HepG2 (cell line): ENCODE measurements around the gene FBXL12. TPM values are rescaled to one million over a fixed set of nuclear protein-coding genes. Genes with fewer than 3 reads are reported as not detected.

Experiments
- BCL6 ChIP-seq: IDR thresholded peaks from 2 replicates; pipeline ENCODE4 v1.6.1; 2016; ENCODE audit warnings: missing genetic modification reagents, missing compliant biosample characterization
- CBFB ChIP-seq: sonication (generic); formaldehyde crosslinking; IDR thresholded peaks from 2 replicates; pipeline ENCODE4 v1.4.0; 2020; ENCODE audit warnings: missing genetic modification reagents
- FOXO4 ChIP-seq: sonication (generic); formaldehyde crosslinking; conservative IDR thresholded peaks from 2 replicates; pipeline ENCODE4 v1.8.1; 2023; ENCODE audit warnings: missing genetic modification reagents
- GPN1 ChIP-seq: sonication (generic); formaldehyde crosslinking; IDR thresholded peaks from 2 replicates; pipeline ENCODE4 v1.5.1; 2020; ENCODE audit warnings: missing genetic modification reagents, borderline replicate concordance
- HMGA1 ChIP-seq: sonication (generic); formaldehyde crosslinking; conservative IDR thresholded peaks from 2 replicates; pipeline ENCODE4 v1.4.0; 2020; ENCODE audit warnings: missing genetic modification reagents
- IKZF1 ChIP-seq: fragments of 450-650 bp; IDR thresholded peaks from 2 replicates; pipeline ENCODE4 v1.7.1; 2016
- JUND ChIP-seq: sonication (generic); formaldehyde crosslinking; IDR thresholded peaks from 2 replicates; pipeline ENCODE4 v1.8.0; 2022; ENCODE audit warnings: mild to moderate bottlenecking, missing genetic modification reagents
- NBN ChIP-seq: fragments of 450-650 bp; conservative IDR thresholded peaks from 2 replicates; pipeline ENCODE4 v1.6.1; 2017
- PCBP1 ChIP-seq: fragments of 200-400 bp; formaldehyde crosslinking; IDR thresholded peaks from 2 replicates; pipeline ENCODE4 v1.6.1; 2017; ENCODE audit warnings: mild to moderate bottlenecking, low read depth, low read length, borderline replicate concordance
- REL ChIP-seq: sonication (generic); formaldehyde crosslinking; conservative IDR thresholded peaks from 2 replicates; pipeline ENCODE4 v1.8.0; 2022; ENCODE audit warnings: mild to moderate bottlenecking, missing genetic modification reagents, moderate library complexity
- RNF2 ChIP-seq: fragments of 450-650 bp; conservative IDR thresholded peaks from 2 replicates; pipeline ENCODE4 v1.6.1; 2016; ENCODE audit warnings: low read depth
- SMARCC2 ChIP-seq: fragments of 450-650 bp; IDR thresholded peaks from 2 replicates; pipeline ENCODE4 v1.6.1; 2017; ENCODE audit warnings: antibody characterized with exemption, mild to moderate bottlenecking
- SRSF4 ChIP-seq: fragments of 200-400 bp; formaldehyde crosslinking; IDR thresholded peaks from one replicate; pipeline ENCODE4 v1.6.1; 2018; ENCODE audit warnings: mild to moderate bottlenecking, low read depth, low read length, moderate library complexity; ENCODE audit not compliant: poor library complexity, severe bottlenecking
- TBP ChIP-seq: sonication (generic); formaldehyde crosslinking; IDR thresholded peaks from 2 replicates; pipeline ENCODE4 v1.5.0; 2020; ENCODE audit warnings: missing genetic modification reagents
- WIZ ChIP-seq: sonication (generic); formaldehyde crosslinking; IDR thresholded peaks from 2 replicates; pipeline ENCODE4 v1.5.1; 2020; ENCODE audit warnings: mild to moderate bottlenecking, missing genetic modification reagents
- XBP1 ChIP-seq: sonication (generic); formaldehyde crosslinking; IDR thresholded peaks from 2 replicates; pipeline ENCODE4 v1.5.0; 2020; ENCODE audit warnings: missing genetic modification reagents
- ZFP41 ChIP-seq: sonication (generic); formaldehyde crosslinking; IDR thresholded peaks from 2 replicates; pipeline ENCODE4 v1.4.0; 2020; ENCODE audit warnings: mild to moderate bottlenecking, missing genetic modification reagents, borderline replicate concordance
- ZNF101 ChIP-seq: sonication (generic); formaldehyde crosslinking; IDR thresholded peaks from 2 replicates; pipeline ENCODE4 v1.4.0; 2020; ENCODE audit warnings: mild to moderate bottlenecking, low read depth, missing genetic modification reagents, borderline replicate concordance
- ZNF567 ChIP-seq: sonication (generic); formaldehyde crosslinking; IDR thresholded peaks from 2 replicates; pipeline ENCODE4 v1.8.1; 2023; ENCODE audit warnings: mild to moderate bottlenecking, missing genetic modification reagents, borderline replicate concordance
- ZNF629 ChIP-seq: sonication (generic); formaldehyde crosslinking; conservative IDR thresholded peaks from 2 replicates; pipeline ENCODE4 v1.5.0; 2020; ENCODE audit warnings: missing genetic modification reagents
- polyA plus RNA-seq, 8 experiments: library from polyadenylated mRNA; depleted of rRNA in 3 of 8; stranded (reverse) in 7 of 8; unstranded in 1 of 8; fragments of >200 nt; fragmentation: Illumina TruSeq in 4 of 8; extraction: Trizol in 4 of 8; gene quantifications; 2 replicates each; pipeline versions ENCODE4 v1.2.1 to v1.2.3, GENCODE V29; 2011 to 2016; ENCODE audit warnings: low read depth in 4 of 8, missing spikeins in 1 of 8, mixed read lengths in 1 of 8; ENCODE audit not compliant: insufficient read depth in 1 of 8
- total RNA-seq, 5 experiments: library from RNA; depleted of rRNA; stranded (reverse); fragments of >200 nt; fragmentation: Illumina TruSeq; extraction: Trizol; gene quantifications; 2 replicates each; pipeline ENCODE4 v1.2.3, GENCODE V29; 2016; ENCODE audit warnings: low read depth in 1 of 5
- TF ChIP-seq, protein P1 (sequence below): IDR thresholded peaks from 2 replicates; pipeline ENCODE4 v1.4.0; 2020; ENCODE audit warnings: mild to moderate bottlenecking, missing genetic modification reagents
- TF ChIP-seq, protein P2 (sequence below), 2 experiments: sonication (generic) in 1 of 2; formaldehyde crosslinking in 1 of 2; IDR thresholded peaks; 2 replicates each; pipeline versions ENCODE4 v1.4.0 to v1.6.1; 2016 to 2020; ENCODE audit warnings: borderline replicate concordance in 1 of 2, low read depth in 1 of 2, mild to moderate bottlenecking in 1 of 2, missing genetic modification reagents in 1 of 2

Gene FBXL12
- total and polyA plus RNA-seq, 2 of the 13 experiments (the other 11 are each of a cell fraction or from before 2014, with no cell fraction given) = 20.4 to 23.1 TPM

- no peak for TF ChIP-seq ZNF567 (CRISPR knock-in tag)
- no peak for TF ChIP-seq RNF2
- no peak for TF ChIP-seq ZFP41 (CRISPR knock-in tag)
- no peak for TF ChIP-seq GPN1 (CRISPR knock-in tag)
- TF ChIP-seq ZNF629 (CRISPR knock-in tag) = no peak
- TF ChIP-seq, protein P1, sequence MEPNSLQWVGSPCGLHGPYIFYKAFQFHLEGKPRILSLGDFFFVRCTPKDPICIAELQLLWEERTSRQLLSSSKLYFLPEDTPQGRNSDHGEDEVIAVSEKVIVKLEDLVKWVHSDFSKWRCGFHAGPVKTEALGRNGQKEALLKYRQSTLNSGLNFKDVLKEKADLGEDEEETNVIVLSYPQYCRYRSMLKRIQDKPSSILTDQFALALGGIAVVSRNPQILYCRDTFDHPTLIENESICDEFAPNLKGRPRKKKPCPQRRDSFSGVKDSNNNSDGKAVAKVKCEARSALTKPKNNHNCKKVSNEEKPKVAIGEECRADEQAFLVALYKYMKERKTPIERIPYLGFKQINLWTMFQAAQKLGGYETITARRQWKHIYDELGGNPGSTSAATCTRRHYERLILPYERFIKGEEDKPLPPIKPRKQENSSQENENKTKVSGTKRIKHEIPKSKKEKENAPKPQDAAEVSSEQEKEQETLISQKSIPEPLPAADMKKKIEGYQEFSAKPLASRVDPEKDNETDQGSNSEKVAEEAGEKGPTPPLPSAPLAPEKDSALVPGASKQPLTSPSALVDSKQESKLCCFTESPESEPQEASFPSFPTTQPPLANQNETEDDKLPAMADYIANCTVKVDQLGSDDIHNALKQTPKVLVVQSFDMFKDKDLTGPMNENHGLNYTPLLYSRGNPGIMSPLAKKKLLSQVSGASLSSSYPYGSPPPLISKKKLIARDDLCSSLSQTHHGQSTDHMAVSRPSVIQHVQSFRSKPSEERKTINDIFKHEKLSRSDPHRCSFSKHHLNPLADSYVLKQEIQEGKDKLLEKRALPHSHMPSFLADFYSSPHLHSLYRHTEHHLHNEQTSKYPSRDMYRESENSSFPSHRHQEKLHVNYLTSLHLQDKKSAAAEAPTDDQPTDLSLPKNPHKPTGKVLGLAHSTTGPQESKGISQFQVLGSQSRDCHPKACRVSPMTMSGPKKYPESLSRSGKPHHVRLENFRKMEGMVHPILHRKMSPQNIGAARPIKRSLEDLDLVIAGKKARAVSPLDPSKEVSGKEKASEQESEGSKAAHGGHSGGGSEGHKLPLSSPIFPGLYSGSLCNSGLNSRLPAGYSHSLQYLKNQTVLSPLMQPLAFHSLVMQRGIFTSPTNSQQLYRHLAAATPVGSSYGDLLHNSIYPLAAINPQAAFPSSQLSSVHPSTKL (CRISPR knock-in tag) = no peak
- TF ChIP-seq TBP (CRISPR knock-in tag) = no peak
- TF ChIP-seq ZNF101 = no peak
- TF ChIP-seq REL (CRISPR knock-in tag) = no peak
- TF ChIP-seq FOXO4 = no peak
- TF ChIP-seq SRSF4 = no peak
- TF ChIP-seq CBFB (CRISPR knock-in tag) = peak; percentile 12; the same call in 1 of the 2 replicates
- no peak for TF ChIP-seq PCBP1
- no peak for TF ChIP-seq BCL6
- no peak for TF ChIP-seq HMGA1 (CRISPR knock-in tag)
- no peak for TF ChIP-seq NBN
- TF ChIP-seq WIZ (CRISPR knock-in tag) = no peak
- no peak for TF ChIP-seq JUND
- no peak for TF ChIP-seq XBP1 (CRISPR knock-in tag)
- TF ChIP-seq, protein P2, sequence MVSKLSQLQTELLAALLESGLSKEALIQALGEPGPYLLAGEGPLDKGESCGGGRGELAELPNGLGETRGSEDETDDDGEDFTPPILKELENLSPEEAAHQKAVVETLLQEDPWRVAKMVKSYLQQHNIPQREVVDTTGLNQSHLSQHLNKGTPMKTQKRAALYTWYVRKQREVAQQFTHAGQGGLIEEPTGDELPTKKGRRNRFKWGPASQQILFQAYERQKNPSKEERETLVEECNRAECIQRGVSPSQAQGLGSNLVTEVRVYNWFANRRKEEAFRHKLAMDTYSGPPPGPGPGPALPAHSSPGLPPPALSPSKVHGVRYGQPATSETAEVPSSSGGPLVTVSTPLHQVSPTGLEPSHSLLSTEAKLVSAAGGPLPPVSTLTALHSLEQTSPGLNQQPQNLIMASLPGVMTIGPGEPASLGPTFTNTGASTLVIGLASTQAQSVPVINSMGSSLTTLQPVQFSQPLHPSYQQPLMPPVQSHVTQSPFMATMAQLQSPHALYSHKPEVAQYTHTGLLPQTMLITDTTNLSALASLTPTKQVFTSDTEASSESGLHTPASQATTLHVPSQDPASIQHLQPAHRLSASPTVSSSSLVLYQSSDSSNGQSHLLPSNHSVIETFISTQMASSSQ (IDR thresholded peaks at IDR 0.05; ENCODE audit: low read depth) = no peak
- TF ChIP-seq, protein P2 (CRISPR knock-in tag; IDR thresholded peaks at IDR 0.05; ENCODE audit: borderline replicate concordance) = 0 out of 2 replicates have a peak, but pooled peaks have one; percentile 61
- TF ChIP-seq SMARCC2 = no peak
- no peak for TF ChIP-seq IKZF1
Observed at GRCh38 chr19:9834726-9835506, 16.0 kb upstream of the FBXL12 start, which contains the start of gene PIN1 (continued).
